ENCODE data around the gene C5AR2. TPM values are rescaled to one million over a fixed set of nuclear protein-coding genes. Genes with fewer than 3 reads are reported as not detected.

Gene C5AR2
- total and polyA plus RNA-seq, 12 donors, result 0.28 to 4.4 (median 1.6) TPM

GRCh38 chr19:47351548-47351947 is 19.6 kb downstream of the C5AR2 start:
- Histone ChIP-seq H3K27me3 (no peaks in the 10 kb centered on the region), H3K4me1 (replicated peaks in 1 of 2) (peaks cover 8 to 16% of the 10 kb centered on the region in 2 donors), H3K4me3 (no peak overlapping the region), H3K36me3 (replicated peaks in 1 of 2) (peaks cover 0 to 40% of the 10 kb centered on the region in 2 donors), H3K9me3 (replicated peaks in 1 of 3) (no peaks in the 10 kb centered on the region), H3K27ac (no peak overlapping the region)
- TF ChIP-seq, protein P1, sequence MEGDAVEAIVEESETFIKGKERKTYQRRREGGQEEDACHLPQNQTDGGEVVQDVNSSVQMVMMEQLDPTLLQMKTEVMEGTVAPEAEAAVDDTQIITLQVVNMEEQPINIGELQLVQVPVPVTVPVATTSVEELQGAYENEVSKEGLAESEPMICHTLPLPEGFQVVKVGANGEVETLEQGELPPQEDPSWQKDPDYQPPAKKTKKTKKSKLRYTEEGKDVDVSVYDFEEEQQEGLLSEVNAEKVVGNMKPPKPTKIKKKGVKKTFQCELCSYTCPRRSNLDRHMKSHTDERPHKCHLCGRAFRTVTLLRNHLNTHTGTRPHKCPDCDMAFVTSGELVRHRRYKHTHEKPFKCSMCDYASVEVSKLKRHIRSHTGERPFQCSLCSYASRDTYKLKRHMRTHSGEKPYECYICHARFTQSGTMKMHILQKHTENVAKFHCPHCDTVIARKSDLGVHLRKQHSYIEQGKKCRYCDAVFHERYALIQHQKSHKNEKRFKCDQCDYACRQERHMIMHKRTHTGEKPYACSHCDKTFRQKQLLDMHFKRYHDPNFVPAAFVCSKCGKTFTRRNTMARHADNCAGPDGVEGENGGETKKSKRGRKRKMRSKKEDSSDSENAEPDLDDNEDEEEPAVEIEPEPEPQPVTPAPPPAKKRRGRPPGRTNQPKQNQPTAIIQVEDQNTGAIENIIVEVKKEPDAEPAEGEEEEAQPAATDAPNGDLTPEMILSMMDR (IDR thresholded peaks at IDR 0.05), result no peak
- no peak for TF ChIP-seq POLR2A (IDR thresholded peaks at IDR 0.05)
- no peak for DNase-seq
- 83 to 93% (median 88%) methylated on average over 2 to 3 of the region's 3 CpGs for WGBS, 4 donors
- intact Hi-C loops (cut with DNase I), result no loop called here

- intact Hi-C loops (cut with DNase I), result no loop called here
- Histone ChIP-seq H3K27ac (no peak overlapping the region), H3K9me3 (replicated peaks in 1 of 3) (no peaks in the 10 kb centered on the region), H3K36me3 (replicated peaks in 1 of 2) (peaks cover 0 to 45% of the 10 kb centered on the region in 2 donors), H3K27me3 (no peaks in the 10 kb centered on the region), H3K4me1 (replicated peaks in 1 of 2) (peaks cover 8 to 16% of the 10 kb centered on the region in 2 donors), H3K4me3 (no peak overlapping the region)
- TF ChIP-seq, protein P1 (IDR thresholded peaks at IDR 0.05), result no peak
- no peak for TF ChIP-seq POLR2A (IDR thresholded peaks at IDR 0.05)
- 45 to 71% (median 57%) methylated on average over 2 of the region's 2 CpGs for WGBS, 4 donors
- DNase-seq, result no peak
Observed at GRCh38 chr19:47352095-47352494, 20.1 kb downstream of the C5AR2 start.

DNA sequence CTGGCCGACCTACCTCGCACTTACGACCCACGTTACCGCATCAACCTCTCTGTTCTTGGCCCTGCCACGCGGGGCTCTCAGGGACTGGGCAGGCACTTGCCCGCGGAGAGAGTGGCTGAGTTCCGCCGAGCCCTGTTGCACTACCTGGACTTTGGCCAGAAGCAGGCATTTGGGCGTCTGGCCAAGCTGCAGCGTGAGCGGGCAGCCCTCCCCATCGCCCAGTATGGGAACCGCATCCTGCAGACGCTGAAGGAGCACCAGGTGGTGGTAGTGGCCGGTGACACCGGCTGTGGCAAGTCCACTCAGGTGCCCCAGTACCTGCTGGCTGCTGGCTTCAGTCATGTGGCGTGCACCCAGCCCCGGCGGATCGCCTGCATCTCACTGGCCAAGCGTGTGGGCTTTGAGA is 21.3 kb downstream of the C5AR2 start:
- H3K36me3 ChIP-seq (replicated peaks in 1 of 2), result peaks cover 0 to 58% of the 10 kb centered on the region in 2 donors

DNA sequence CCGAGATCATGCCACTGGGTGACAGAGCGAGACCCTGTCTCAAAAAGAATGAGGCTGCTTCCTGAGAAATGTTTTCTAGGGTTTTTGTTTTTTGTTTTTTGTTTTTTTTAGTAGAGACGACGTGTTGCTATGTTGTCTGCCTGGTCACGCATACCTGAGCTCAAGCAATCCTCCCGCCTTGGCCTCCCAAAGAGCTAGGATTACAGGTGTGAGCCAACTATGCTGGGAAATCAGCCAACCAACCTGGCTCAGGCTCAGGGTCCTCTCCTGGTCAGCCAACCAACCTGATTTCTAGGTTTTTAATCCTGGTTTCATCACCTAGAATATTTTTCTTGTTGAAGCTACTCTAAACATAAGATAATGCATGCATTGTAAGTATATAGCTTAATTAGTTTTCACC is 24.9 kb downstream of the C5AR2 start:
- DNase-seq, result no peak
- Histone ChIP-seq H3K27me3 (no peaks in the 10 kb centered on the region), H3K27ac (no peak overlapping the region), H3K4me3 (no peak overlapping the region), H3K36me3 (replicated peaks in 1 of 2) (peaks cover 0 to 91% of the 10 kb centered on the region in 2 donors), H3K9me3 (replicated peaks in 1 of 3) (no peaks in the 10 kb centered on the region), H3K4me1 (replicated peaks in 1 of 2) (no peaks in the 10 kb centered on the region)
- intact Hi-C loops (cut with DNase I), result no loop called here
- WGBS, 4 donors, result 94 to 99% (median 98%) methylated on average over 6 of the region's 6 CpGs
- TF ChIP-seq, protein P1 (IDR thresholded peaks at IDR 0.05), result no peak
- TF ChIP-seq POLR2A (IDR thresholded peaks at IDR 0.05), result no peak

More for the DNA sequence above, 21.3 kb downstream of the C5AR2 start:
- intact Hi-C loops (cut with DNase I), result no loop called here
- no peaks in the 10 kb centered on the region for H3K27me3 ChIP-seq
- peaks cover 8 to 16% of the 10 kb centered on the region in 2 donors for H3K4me1 ChIP-seq (replicated peaks in 1 of 2)
- no peak for DNase-seq
- no peak overlapping the region for H3K27ac ChIP-seq
- no peak overlapping the region for H3K4me3 ChIP-seq
- no peaks in the 10 kb centered on the region for H3K9me3 ChIP-seq (replicated peaks in 1 of 3)
- no peak for TF ChIP-seq POLR2A (IDR thresholded peaks at IDR 0.05)
- TF ChIP-seq, protein P1 (IDR thresholded peaks at IDR 0.05), result no peak
- 81 to 90% (median 82%) methylated on average over 10 to 24 of the region's 24 CpGs for WGBS, 4 donors
